PC-3 (cell line): Measurements from ENCODE around the gene APBA2. TPM values are rescaled to one million over a fixed set of nuclear protein-coding genes. Genes with fewer than 3 reads are reported as not detected.

Experiments
- ATAC-seq: fragments of 200-7000 bp; cut with Tn5 transposase; 2 replicates; pipeline ENCODE4 v1.9.1; 2020; ENCODE audit warnings: mild to moderate bottlenecking, moderate library complexity
- BruUV-seq: library from RNA; stranded (reverse); fragments of 400-500 nt; replicated peaks from 2 replicates; lab custom pipeline; 2021; lab: Mats Ljungman, UMichigan
- CTCF ChIA-PET: fragments of 300-600 bp; sonication (Branson Sonifier 250); formaldehyde crosslinking; loops from one replicate; lab custom pipeline; 2022; ENCODE audit warnings: antibody characterized with exemption; lab: Charles Lee
- POLR2A ChIA-PET: fragments of 300-600 bp; sonication (Branson Sonifier 250); formaldehyde crosslinking; loops from one replicate; lab custom pipeline; 2022; ENCODE audit warnings: antibody characterized with exemption; ENCODE audit not compliant: unreplicated experiment; lab: Charles Lee
- DNase-seq: peaks from one replicate; pipeline ENCODE4 v3.0.0-alpha.2; 2015
- H2AFZ ChIP-seq: fragments of 300-600 bp; sonication (generic); 2 replicates; pipeline ENCODE4 v1.6.0; 2016; ENCODE audit warnings: antibody characterized with exemption, low read length
- H3F3A ChIP-seq: fragments of 300-600 bp; sonication (generic); one replicate; pipeline ENCODE4 v1.6.0; 2017; ENCODE audit warnings: antibody characterized with exemption, low read length, control low read depth, mild to moderate bottlenecking; ENCODE audit not compliant: unreplicated experiment
- H3K27ac ChIP-seq: fragments of 300-600 bp; sonication (generic); 2 replicates; pipeline ENCODE4 v1.5.1; 2016; ENCODE audit warnings: mild to moderate bottlenecking, low read length
- H3K27me3 ChIP-seq: fragments of 300-600 bp; sonication (generic); 2 replicates; pipeline ENCODE4 v1.6.1; 2016; ENCODE audit warnings: low read length, mixed read lengths
- H3K36me3 ChIP-seq: fragments of 300-600 bp; sonication (generic); 2 replicates; pipeline ENCODE4 v1.6.1; 2016; ENCODE audit warnings: low read depth, mixed run types, low read length, mixed read lengths
- H3K4me1 ChIP-seq: fragments of 300-600 bp; sonication (generic); 2 replicates; pipeline ENCODE4 v1.5.1; 2016; ENCODE audit warnings: low read length; ENCODE audit not compliant: insufficient read depth
- H3K4me2 ChIP-seq: fragments of 300-600 bp; sonication (generic); 2 replicates; pipeline ENCODE4 v1.6.0; 2016; ENCODE audit warnings: low read length
- H3K4me3 ChIP-seq: fragments of 300-600 bp; sonication (generic); 2 replicates; pipeline ENCODE4 v1.5.1; 2016; ENCODE audit warnings: mild to moderate bottlenecking, low read length, mixed read lengths
- H3K79me2 ChIP-seq: fragments of 300-600 bp; sonication (generic); 2 replicates; pipeline ENCODE4 v1.6.1; 2017; ENCODE audit warnings: low read length, mixed read lengths
- H3K9ac ChIP-seq: fragments of 300-600 bp; sonication (generic); 2 replicates; pipeline ENCODE4 v1.6.0; 2016; ENCODE audit warnings: mild to moderate bottlenecking, low read length
- H3K9me2 ChIP-seq: fragments of 300-600 bp; sonication (generic); replicated peaks from 2 replicates; pipeline ENCODE4 v1.6.1; 2016; ENCODE audit warnings: mixed run types, low read length, mixed read lengths
- H3K9me3 ChIP-seq: fragments of 300-600 bp; sonication (generic); 2 replicates; pipeline ENCODE4 v1.6.1; 2016; ENCODE audit warnings: low read length, mixed read lengths
- H4K20me1 ChIP-seq: fragments of 300-600 bp; sonication (generic); 2 replicates; pipeline ENCODE4 v1.6.1; 2016; ENCODE audit warnings: low read length, mixed read lengths
- EZH2 ChIP-seq: fragments of 300-600 bp; sonication (generic); IDR thresholded peaks from one replicate; pipeline ENCODE4 v1.6.1; 2017; ENCODE audit warnings: antibody characterized with exemption, mild to moderate bottlenecking, low read length; ENCODE audit not compliant: unreplicated experiment
- EZH2phosphoT487 ChIP-seq: fragments of 300-600 bp; sonication (generic); IDR thresholded peaks from 2 replicates; pipeline ENCODE4 v1.6.1; 2018; ENCODE audit warnings: mild to moderate bottlenecking, antibody characterized with exemption, low read length, borderline replicate concordance
- intact Hi-C: fragments of 100-400 bp; cut with micrococcal nuclease; formaldehyde crosslinking; loops from 2 replicates; pipeline ENCODE4 v1.9.0; 2023
- total RNA-seq: library from RNA; depleted of rRNA; stranded (reverse); fragments of >200 nt; gene quantifications from 2 replicates; pipeline ENCODE4 v1.2.3, GENCODE V29; 2014
- TF ChIP-seq, protein P1 (sequence below): fragments of 300-600 bp; sonication (generic); conservative IDR thresholded peaks from 2 replicates; pipeline ENCODE4 v1.5.1; 2017; ENCODE audit warnings: antibody characterized with exemption, low read depth, mild to moderate bottlenecking, low read length

The APBA2 gene
- total RNA-seq, 1 experiment from 2014 or later = 61.7 TPM

DNA sequence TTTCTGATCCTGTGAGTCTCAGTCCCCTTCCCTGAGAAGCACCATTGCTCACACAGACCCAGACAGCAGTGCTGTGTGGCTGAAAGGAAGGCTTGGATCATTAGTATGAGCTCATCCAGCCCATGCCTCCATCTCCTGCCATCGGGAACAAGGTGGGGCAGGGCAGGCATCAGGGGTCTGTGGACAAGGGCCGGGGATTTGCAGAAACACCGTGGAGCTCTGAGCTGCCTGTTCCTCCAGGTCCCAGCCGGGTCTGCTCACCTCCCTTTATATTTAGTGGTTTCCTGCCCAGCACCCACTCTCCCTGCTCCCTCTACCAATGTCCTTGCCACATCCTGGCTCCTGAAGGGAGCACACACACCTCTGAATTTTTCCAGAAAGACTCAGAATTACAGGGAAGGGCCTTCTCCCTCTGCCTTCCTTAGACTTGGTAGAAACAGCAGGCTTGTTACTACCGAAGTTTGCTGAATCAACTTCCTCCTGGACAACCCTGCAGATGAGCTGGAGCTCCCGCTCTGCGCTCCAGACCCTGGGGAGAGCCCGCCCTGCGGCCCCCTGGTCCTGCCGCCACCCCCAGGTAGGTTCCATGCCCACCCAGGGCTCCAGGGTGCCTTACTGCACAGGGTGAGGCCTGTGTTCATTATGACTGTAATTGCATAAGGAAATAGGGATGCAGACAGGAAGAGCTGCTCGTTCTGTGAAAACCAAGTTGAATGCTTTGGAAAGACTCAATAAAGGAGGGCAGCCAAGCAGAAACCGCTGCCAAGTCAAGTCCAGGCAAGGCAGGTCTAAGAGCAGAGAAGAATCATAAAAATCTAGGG is 255.7 kb downstream of the APBA2 start:
- Histone ChIP-seq H2AFZ (no peak overlapping the region), H3K27ac (no peak overlapping the region), H3K9me2 (no peaks in the 10 kb centered on the region), H3K4me3 (no peak overlapping the region), H3K4me2 (no peak overlapping the region), H3F3A (no peaks in the 10 kb centered on the region), H3K27me3 (peaks cover 10% of the 10 kb centered on the region), H4K20me1 (no peaks in the 10 kb centered on the region), H3K9ac (no peak overlapping the region), H3K79me2 (no peaks in the 10 kb centered on the region), H3K9me3 (no peaks in the 10 kb centered on the region), H3K4me1 (peaks cover 8% of the 10 kb centered on the region; the same call in 1 of the 2 replicates), H3K36me3 (no peaks in the 10 kb centered on the region)
- TF ChIP-seq EZH2phosphoT487 (no peak), EZH2 (no peak)
- TF ChIP-seq, protein P1, sequence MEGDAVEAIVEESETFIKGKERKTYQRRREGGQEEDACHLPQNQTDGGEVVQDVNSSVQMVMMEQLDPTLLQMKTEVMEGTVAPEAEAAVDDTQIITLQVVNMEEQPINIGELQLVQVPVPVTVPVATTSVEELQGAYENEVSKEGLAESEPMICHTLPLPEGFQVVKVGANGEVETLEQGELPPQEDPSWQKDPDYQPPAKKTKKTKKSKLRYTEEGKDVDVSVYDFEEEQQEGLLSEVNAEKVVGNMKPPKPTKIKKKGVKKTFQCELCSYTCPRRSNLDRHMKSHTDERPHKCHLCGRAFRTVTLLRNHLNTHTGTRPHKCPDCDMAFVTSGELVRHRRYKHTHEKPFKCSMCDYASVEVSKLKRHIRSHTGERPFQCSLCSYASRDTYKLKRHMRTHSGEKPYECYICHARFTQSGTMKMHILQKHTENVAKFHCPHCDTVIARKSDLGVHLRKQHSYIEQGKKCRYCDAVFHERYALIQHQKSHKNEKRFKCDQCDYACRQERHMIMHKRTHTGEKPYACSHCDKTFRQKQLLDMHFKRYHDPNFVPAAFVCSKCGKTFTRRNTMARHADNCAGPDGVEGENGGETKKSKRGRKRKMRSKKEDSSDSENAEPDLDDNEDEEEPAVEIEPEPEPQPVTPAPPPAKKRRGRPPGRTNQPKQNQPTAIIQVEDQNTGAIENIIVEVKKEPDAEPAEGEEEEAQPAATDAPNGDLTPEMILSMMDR = no peak
- intact Hi-C loops = no loop called here
- CTCF ChIA-PET = no interaction called here
- no TSS peak for BruUV-seq
- ATAC-seq (no peak), DNase-seq (no peak)
- POLR2A ChIA-PET = interaction anchor here (0.6 kb wide), 1 partner anchor 127 kb away, joined by 4 read pairs; no protein-coding TSS in a partner anchor

DNA sequence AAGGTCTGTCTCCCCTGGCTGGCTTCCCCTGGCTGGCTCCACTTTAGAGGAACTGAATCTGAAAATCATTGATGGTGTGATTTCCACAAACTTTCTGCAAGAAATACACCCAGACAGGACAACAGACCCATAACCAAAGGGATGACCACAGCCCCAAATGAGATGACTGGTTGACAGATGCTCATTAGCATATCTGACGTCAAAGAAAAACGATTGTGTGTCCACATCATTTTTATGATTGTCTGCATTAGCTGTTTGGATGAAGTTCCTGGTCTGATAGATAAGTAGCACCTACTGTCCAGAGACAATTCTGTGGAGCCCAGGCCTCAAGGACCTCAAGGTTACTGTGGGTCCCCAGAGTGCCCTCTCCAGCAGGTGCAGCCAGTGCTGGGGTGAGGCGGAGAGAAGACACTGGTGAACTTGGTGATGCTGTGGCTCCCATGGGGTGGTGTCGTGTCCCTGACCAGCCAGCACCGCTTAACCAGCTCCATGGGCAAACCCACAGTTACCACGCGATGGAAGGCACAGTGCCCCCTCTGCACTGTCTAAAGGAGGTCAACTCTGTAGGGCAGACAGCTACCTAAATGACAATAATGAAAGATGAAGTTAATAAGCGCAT is 256.5 kb downstream of the APBA2 start:
- H3K79me2 ChIP-seq = no peaks in the 10 kb centered on the region
- peaks cover 15% of the 10 kb centered on the region for H3K27me3 ChIP-seq
- H3K4me1 ChIP-seq = peaks cover 8% of the 10 kb centered on the region; the same call in 1 of the 2 replicates
- intact Hi-C loops = no loop called here
- ChIA-PET CTCF (no interaction called here), POLR2A (no interaction called here)
- no peaks in the 10 kb centered on the region for H3K9me2 ChIP-seq
- no TSS peak for BruUV-seq
- H2AFZ ChIP-seq = no peak overlapping the region
- H3F3A ChIP-seq = no peaks in the 10 kb centered on the region
- no peaks in the 10 kb centered on the region for H4K20me1 ChIP-seq
- no peaks in the 10 kb centered on the region for H3K36me3 ChIP-seq
- H3K4me3 ChIP-seq = no peak overlapping the region
- H3K27ac ChIP-seq = no peak overlapping the region
- ATAC-seq = no peak
- DNase-seq = no peak
- H3K4me2 ChIP-seq = no peak overlapping the region
- H3K9ac ChIP-seq = no peak overlapping the region
- TF ChIP-seq EZH2 (no peak), EZH2phosphoT487 (no peak)
- TF ChIP-seq, protein P1 = no peak
- H3K9me3 ChIP-seq = no peaks in the 10 kb centered on the region
